Activated naive CD8-positive, alpha-beta T cell treated with anti-CD3 and anti-CD28 coated beads, Interleukin-2, amount 50 U/mL, for 24 hours (primary cell): ENCODE results near the gene CEP120.
"Not testable (repeated sequence)": the region's sequence is repeated elsewhere in the genome, so short reads cannot be mapped to it uniquely, and the experiment has no call there.

Source experiments
- ATAC-seq: fragments of 150-1000 bp; cut with Tn5 transposase; one replicate; pipeline ENCODE4 v1.10.0; 2021
- DNase-seq: peaks from one replicate; pipeline ENCODE4 v3.0.0; 2021
- H3K27ac Mint-ChIP-seq: one replicate; pipeline ENCODE4 v1.8.0; 2021; ENCODE audit warnings: mild to moderate bottlenecking, mixed read lengths
- H3K27me3 Mint-ChIP-seq: one replicate; pipeline ENCODE4 v1.8.0; 2021; ENCODE audit warnings: mixed read lengths
- H3K36me3 Mint-ChIP-seq: one replicate; pipeline ENCODE4 v1.8.0; 2021; ENCODE audit warnings: low read depth, mixed read lengths
- H3K4me1 Mint-ChIP-seq: one replicate; pipeline ENCODE4 v1.8.0; 2021; ENCODE audit warnings: mixed read lengths
- H3K4me3 Mint-ChIP-seq: one replicate; pipeline ENCODE4 v1.8.0; 2021; ENCODE audit warnings: mild to moderate bottlenecking, moderate library complexity, mixed read lengths
- H3K9me3 Mint-ChIP-seq: one replicate; pipeline ENCODE4 v1.8.0; 2021; ENCODE audit warnings: mixed read lengths

CEP120 gene

DNA sequence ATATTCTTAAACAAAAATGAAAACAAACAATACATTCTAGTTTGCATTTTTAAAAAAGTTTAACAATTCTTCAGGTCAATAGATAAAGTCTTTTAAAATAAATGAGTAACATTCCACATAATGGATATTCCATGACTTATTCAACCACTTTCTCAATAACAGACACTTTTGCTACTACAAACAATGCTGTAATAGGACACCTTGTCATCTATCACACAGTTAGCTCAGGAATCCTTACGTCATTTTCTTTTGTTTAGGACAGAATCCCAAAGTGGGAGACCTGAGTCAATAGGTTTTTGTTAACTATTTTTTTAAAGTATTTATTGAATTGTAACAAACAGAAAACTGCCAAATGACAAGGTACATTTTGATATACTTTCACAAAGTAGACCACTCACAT lies 72.5 kb downstream of the CEP120 start:
- H3K4me3 Mint-ChIP-seq, result no peak overlapping the region
- H3K4me1 Mint-ChIP-seq, result no peaks in the 10 kb centered on the region
- DNase-seq (no peak), ATAC-seq (no peak)
- H3K36me3 Mint-ChIP-seq, result peaks cover 22% of the 10 kb centered on the region
- H3K27me3 Mint-ChIP-seq, result no peaks in the 10 kb centered on the region
- H3K9me3 Mint-ChIP-seq, result peaks cover 6% of the 10 kb centered on the region
- no peak overlapping the region for H3K27ac Mint-ChIP-seq

DNA sequence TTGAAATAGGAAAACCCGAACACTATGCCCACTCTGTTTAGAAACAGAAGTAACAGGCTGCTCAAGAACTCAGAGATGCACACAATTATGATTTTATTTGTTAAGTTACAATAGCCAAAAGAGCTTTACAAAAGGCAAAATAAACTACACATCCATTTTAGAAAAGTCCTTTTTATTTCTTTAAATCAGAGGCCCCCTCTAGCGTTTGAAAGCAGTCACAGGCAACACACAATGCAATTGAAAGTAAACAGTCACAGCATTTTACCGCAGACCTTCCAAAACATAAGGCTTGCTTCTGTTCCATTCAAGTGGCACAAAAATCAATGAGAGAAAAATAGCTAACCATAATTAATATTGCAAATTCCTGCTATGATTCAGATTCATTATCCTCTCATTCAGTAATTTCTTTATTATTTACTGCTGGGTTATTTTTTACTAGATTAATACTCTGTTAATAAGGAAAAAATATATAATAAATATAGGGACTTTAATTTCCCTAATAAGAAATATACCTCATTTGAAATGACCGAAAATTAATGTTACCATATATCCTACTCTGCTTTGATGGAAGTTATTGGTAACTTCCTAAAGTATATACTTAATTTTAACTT lies 78.3 kb downstream of the CEP120 start:
- ATAC-seq (no peak), DNase-seq (no peak)
- H3K27me3 Mint-ChIP-seq, result no peaks in the 10 kb centered on the region

DNA sequence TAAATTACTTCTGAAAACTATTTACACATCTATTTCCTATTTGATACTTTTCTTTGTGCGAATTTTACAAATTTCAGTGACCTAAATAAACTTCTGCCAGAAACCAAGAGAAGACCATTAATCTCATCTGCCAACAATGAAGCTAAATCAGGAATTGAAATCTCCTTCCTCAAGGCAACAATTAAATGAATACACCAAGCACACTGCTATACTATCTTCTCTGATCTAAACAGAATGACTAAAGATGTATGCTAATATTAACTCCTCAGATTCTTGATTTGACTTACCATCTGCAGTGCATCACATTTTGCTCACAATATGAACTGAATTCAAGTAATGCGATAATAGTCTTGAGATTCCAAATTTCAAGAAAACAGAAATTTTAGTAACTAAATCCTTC lies 82.3 kb downstream of the CEP120 start:
- no peaks in the 10 kb centered on the region for H3K9me3 Mint-ChIP-seq
- H3K4me1 Mint-ChIP-seq, result no peaks in the 10 kb centered on the region
- H3K27ac Mint-ChIP-seq, result no peak overlapping the region
- ATAC-seq (no peak), DNase-seq (no peak)
- H3K27me3 Mint-ChIP-seq, result peaks cover 2% of the 10 kb centered on the region
- H3K36me3 Mint-ChIP-seq, result peaks cover 2% of the 10 kb centered on the region
- H3K4me3 Mint-ChIP-seq, result no peak overlapping the region

More for the DNA sequence above, 78.3 kb downstream of the CEP120 start:
- Mint-ChIP-seq H3K36me3 (peaks cover 14% of the 10 kb centered on the region), H3K4me3 (no peak overlapping the region), H3K9me3 (no peaks in the 10 kb centered on the region), H3K4me1 (no peaks in the 10 kb centered on the region), H3K27ac (no peak overlapping the region)

GRCh38 chr5:123308377-123308776 lies 114.8 kb downstream of the CEP120 start:
- not testable (repeated sequence) for H3K27ac Mint-ChIP-seq, H3K4me3 Mint-ChIP-seq, DNase-seq, ATAC-seq, H3K4me1 Mint-ChIP-seq, H3K27me3 Mint-ChIP-seq, H3K36me3 Mint-ChIP-seq, H3K9me3 Mint-ChIP-seq

DNA sequence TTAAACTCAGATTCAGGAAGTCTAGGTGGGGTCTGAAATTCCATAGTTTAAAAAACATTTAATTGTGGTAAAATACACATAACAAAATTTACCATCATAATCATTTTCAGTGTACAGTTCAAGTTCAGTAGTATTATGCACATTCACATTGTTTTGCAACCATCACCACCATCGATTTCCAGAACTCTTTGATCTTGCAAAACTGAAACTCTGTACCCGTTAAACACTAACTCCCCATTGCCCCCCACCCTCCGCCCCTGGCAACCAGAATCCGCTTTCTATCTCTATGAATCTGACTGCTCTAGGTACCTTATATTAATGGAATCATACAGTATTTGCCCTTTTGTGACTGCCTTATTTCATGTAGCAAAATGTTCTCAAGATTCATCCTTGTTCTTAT lies 117.5 kb downstream of the CEP120 start:
- H3K4me1 Mint-ChIP-seq, result no peaks in the 10 kb centered on the region
- H3K4me3 Mint-ChIP-seq, result no peak overlapping the region
- H3K9me3 Mint-ChIP-seq, result no peaks in the 10 kb centered on the region
- no peaks in the 10 kb centered on the region for H3K36me3 Mint-ChIP-seq
- DNase-seq (no peak), ATAC-seq (no peak)
- H3K27me3 Mint-ChIP-seq, result peaks cover 4% of the 10 kb centered on the region
- no peak overlapping the region for H3K27ac Mint-ChIP-seq

DNA sequence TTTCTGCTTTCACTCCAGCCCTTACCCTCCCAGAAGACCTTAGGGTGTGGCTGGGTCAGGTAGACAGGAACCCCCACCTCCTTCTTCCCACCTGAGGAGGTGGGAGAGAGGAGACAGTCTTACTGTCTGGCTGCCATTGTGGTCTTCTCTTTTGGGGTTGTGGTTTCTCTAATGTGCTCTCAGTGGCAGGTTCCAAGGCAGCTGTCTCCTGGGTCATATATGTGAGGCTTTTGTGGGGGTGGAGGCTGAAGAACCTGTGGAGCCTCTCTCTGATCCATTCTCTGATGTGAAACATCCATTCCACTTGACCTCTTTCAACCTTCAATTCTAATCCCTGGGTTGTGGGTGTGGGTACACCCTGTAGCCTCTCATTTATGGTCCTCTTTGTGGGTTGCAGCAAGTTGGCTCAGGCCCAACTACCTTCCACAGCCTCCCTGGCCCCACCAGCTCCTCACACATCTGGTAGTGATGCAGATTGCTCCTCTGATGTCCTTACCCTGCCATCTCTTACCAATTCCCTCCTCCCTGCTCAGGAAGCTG lies 118.4 kb downstream of the CEP120 start:
- H3K4me3 Mint-ChIP-seq, result no peak overlapping the region
- H3K9me3 Mint-ChIP-seq, result peaks cover 7% of the 10 kb centered on the region
- no peaks in the 10 kb centered on the region for H3K36me3 Mint-ChIP-seq
- H3K27ac Mint-ChIP-seq, result no peak overlapping the region
- no peaks in the 10 kb centered on the region for H3K4me1 Mint-ChIP-seq
- no peak for DNase-seq
- ATAC-seq, result no peak
- H3K27me3 Mint-ChIP-seq, result peaks cover 7% of the 10 kb centered on the region

DNA sequence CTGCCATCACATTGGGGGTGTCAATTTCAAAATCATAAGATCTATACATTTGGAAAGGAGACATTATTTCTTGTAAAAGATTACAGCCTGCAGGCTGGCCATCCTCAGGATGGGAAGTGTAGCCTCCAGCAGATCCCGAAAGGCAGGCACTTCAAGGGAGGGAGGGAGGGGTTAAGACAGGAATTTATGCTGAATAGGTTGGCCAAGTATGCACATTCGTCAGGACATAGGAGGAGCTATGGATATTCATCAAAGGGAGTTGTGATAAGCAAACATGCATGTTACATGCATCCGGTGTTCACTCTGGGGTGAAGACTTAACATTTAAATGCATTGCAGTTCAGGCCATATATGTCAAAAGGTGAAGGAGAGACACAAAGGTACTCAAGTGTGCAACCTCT lies 119.4 kb downstream of the CEP120 start:
- no peak for DNase-seq
- no peaks in the 10 kb centered on the region for H3K36me3 Mint-ChIP-seq
- H3K9me3 Mint-ChIP-seq, result peaks cover 9% of the 10 kb centered on the region
- no peak overlapping the region for H3K4me3 Mint-ChIP-seq
- ATAC-seq, result no peak
- H3K27ac Mint-ChIP-seq, result no peak overlapping the region
- peaks cover 7% of the 10 kb centered on the region for H3K27me3 Mint-ChIP-seq
- H3K4me1 Mint-ChIP-seq, result no peaks in the 10 kb centered on the region

GRCh38 chr5:123300266-123300665 lies 122.9 kb downstream of the CEP120 start:
- no peak overlapping the region for H3K4me3 Mint-ChIP-seq
- no peak for ATAC-seq
- H3K4me1 Mint-ChIP-seq, result peaks cover 1% of the 10 kb centered on the region
- no peaks in the 10 kb centered on the region for H3K36me3 Mint-ChIP-seq
- DNase-seq, result no peak
- peaks cover 9% of the 10 kb centered on the region for H3K9me3 Mint-ChIP-seq
- H3K27ac Mint-ChIP-seq, result no peak overlapping the region
- peaks cover 8% of the 10 kb centered on the region for H3K27me3 Mint-ChIP-seq

GRCh38 chr5:123299136-123299535 lies 124.1 kb downstream of the CEP120 start:
- DNase-seq (no peak), ATAC-seq (no peak)
- H3K27me3 Mint-ChIP-seq, result peaks cover 5% of the 10 kb centered on the region
- H3K27ac Mint-ChIP-seq, result no peak overlapping the region
- no peaks in the 10 kb centered on the region for H3K36me3 Mint-ChIP-seq
- H3K4me3 Mint-ChIP-seq, result no peak overlapping the region
- H3K4me1 Mint-ChIP-seq, result peaks cover 1% of the 10 kb centered on the region
- peaks cover 9% of the 10 kb centered on the region for H3K9me3 Mint-ChIP-seq

GRCh38 chr5:123298335-123299030 lies 124.7 kb downstream of the CEP120 start:
- Mint-ChIP-seq H3K4me1 (peaks cover 1% of the 10 kb centered on the region), H3K36me3 (no peaks in the 10 kb centered on the region), H3K27me3 (peaks cover 10% of the 10 kb centered on the region), H3K27ac (no peak overlapping the region), H3K4me3 (no peak overlapping the region), H3K9me3 (peaks cover 9% of the 10 kb centered on the region)
- ATAC-seq (no peak), DNase-seq (no peak)

GRCh38 chr5:123297866-123298265 lies 125.3 kb downstream of the CEP120 start:
- DNase-seq (no peak), ATAC-seq (no peak)
- Mint-ChIP-seq H3K27me3 (peaks cover 10% of the 10 kb centered on the region), H3K4me1 (peaks cover 1% of the 10 kb centered on the region), H3K9me3 (peaks cover 9% of the 10 kb centered on the region), H3K4me3 (no peak overlapping the region), H3K27ac (no peak overlapping the region), H3K36me3 (no peaks in the 10 kb centered on the region)

GRCh38 chr5:123297198-123297831 lies 125.9 kb downstream of the CEP120 start:
- DNase-seq (no peak), ATAC-seq (no peak)
- H3K4me3 Mint-ChIP-seq, result no peak overlapping the region
- peaks cover 10% of the 10 kb centered on the region for H3K27me3 Mint-ChIP-seq
- peaks cover 1% of the 10 kb centered on the region for H3K4me1 Mint-ChIP-seq
- H3K9me3 Mint-ChIP-seq, result peaks cover 9% of the 10 kb centered on the region
- no peak overlapping the region for H3K27ac Mint-ChIP-seq
- H3K36me3 Mint-ChIP-seq, result no peaks in the 10 kb centered on the region
